Peyer's patch (tissue), 4 donors: ENCODE data around the gene AGTPBP1.

Experiments
- CTCF ChIP-seq, 6 experiments: fragments of 450-650 bp in 4 of 6; fragments of 200-600 bp in 2 of 6; sonication (generic) in 1 of 6; IDR thresholded peaks; one replicate each; pipeline ENCODE4 v1.5.1; 2017 to 2019; ENCODE audit warnings: antibody characterized with exemption in 6 of 6, mild to moderate bottlenecking in 3 of 6, moderate library complexity in 1 of 6
- POLR2A ChIP-seq, 2 donors: fragments of 450-650 bp; IDR thresholded peaks; one replicate each; pipeline ENCODE4 v1.5.1; 2017; ENCODE audit warnings: antibody characterized with exemption in 2 of 2, mild to moderate bottlenecking in 2 of 2, moderate library complexity in 2 of 2

- no peak for TF ChIP-seq CTCF (IDR thresholded peaks at IDR 0.05)
- TF ChIP-seq POLR2A (IDR thresholded peaks at IDR 0.05) = no peak
These were observed 94.2 kb downstream of the AGTPBP1 start for GRCh38 chr9:85647571-85647970.
